HPDE6-E6E7 (cell line): ENCODE measurements around the gene INO80B.
"Not testable (repeated sequence)": the region's sequence is repeated elsewhere in the genome, so short reads cannot be mapped to it uniquely, and the experiment has no call there.

Experiments
- DNase-seq: peaks from one replicate; pipeline ENCODE4 v3.0.0; 2011; ENCODE audit warnings: missing footprints; ENCODE audit errors: extremely low spot score

INO80B gene

GRCh38 chr2:74425523-74425922 is 29.4 kb upstream of the INO80B start:
- peak; percentile 97 for DNase-seq

GRCh38 chr2:74426181-74426758 is 28.6 kb upstream of the INO80B start:
- DNase-seq, result no peak

GRCh38 chr2:74427551-74427950 is 27.3 kb upstream of the INO80B start:
- no peak for DNase-seq

GRCh38 chr2:74428675-74429074 is 26.2 kb upstream of the INO80B start:
- no peak for DNase-seq

GRCh38 chr2:74429487-74430451 is 25.1 kb upstream of the INO80B start:
- no peak for DNase-seq

- no peak for DNase-seq
Observed at GRCh38 chr2:74430502-74430901, 24.4 kb upstream of the INO80B start.

- DNase-seq, result no peak
Observed at GRCh38 chr2:74436111-74436805, 18.6 kb upstream of the INO80B start.

- DNase-seq, result no peak
Observed at GRCh38 chr2:74436848-74437695, 17.8 kb upstream of the INO80B start.

GRCh38 chr2:74438248-74438647 is 16.6 kb upstream of the INO80B start:
- DNase-seq, result no peak

GRCh38 chr2:74439373-74439772 is 15.5 kb upstream of the INO80B start:
- no peak for DNase-seq

- DNase-seq, result no peak
Observed at GRCh38 chr2:74439803-74440377, 15.0 kb upstream of the INO80B start.

GRCh38 chr2:74440378-74441169 is 14.3 kb upstream of the INO80B start:
- peak; percentile 89 for DNase-seq

- no peak for DNase-seq
Observed at GRCh38 chr2:74441170-74441689, 13.7 kb upstream of the INO80B start.

GRCh38 chr2:74441690-74442482 is 13.0 kb upstream of the INO80B start, which contains the start of gene RTKN:
Gene RTKN, minus strand, starts transcription at chr2:74441937. Its CDS starts 121 bp downstream, at chr2:74441816.
- DNase-seq, result peak; percentile 91

- not testable (repeated sequence) for DNase-seq
Observed at GRCh38 chr2:74442483-74443297, 12.2 kb upstream of the INO80B start.

GRCh38 chr2:74444498-74445318 is 10.2 kb upstream of the INO80B start:
- DNase-seq, result no peak

GRCh38 chr2:74447230-74447999 is 7.5 kb upstream of the INO80B start:
- DNase-seq, result no peak
